ENCODE results near the gene NXPE4.
"Not testable (repeated sequence)": the region's sequence is repeated elsewhere in the genome, so short reads cannot be mapped to it uniquely, and the experiment has no call there.

NXPE4 gene

GRCh38 chr11:114595571-114595970, at the start of gene NXPE4:
Gene NXPE4, minus strand, starts transcription at chr11:114595786. Its CDS starts 1,027 bp downstream, at chr11:114594759.
- no peak for DNase-seq

- not testable (repeated sequence) for DNase-seq
Observed at GRCh38 chr11:114639440-114639839, 43.9 kb upstream of the NXPE4 start.

GRCh38 chr11:114631445-114631965, 35.9 kb upstream of the NXPE4 start:
- not testable (repeated sequence) for DNase-seq

- no peak for DNase-seq
Observed at GRCh38 chr11:114625294-114625693, 29.7 kb upstream of the NXPE4 start.

- DNase-seq: no peak
Observed at GRCh38 chr11:114624455-114625207, 29.0 kb upstream of the NXPE4 start.

GRCh38 chr11:114623720-114624119, 28.1 kb upstream of the NXPE4 start:
- DNase-seq: no peak

- no peak for DNase-seq
Observed at GRCh38 chr11:114622858-114623257, 27.3 kb upstream of the NXPE4 start.

GRCh38 chr11:114621950-114622809, 26.6 kb upstream of the NXPE4 start:
- no peak for DNase-seq

- no peak for DNase-seq
Observed at GRCh38 chr11:114621072-114621471, 25.5 kb upstream of the NXPE4 start.

GRCh38 chr11:114619659-114620173, 24.1 kb upstream of the NXPE4 start:
- DNase-seq: no peak

- no peak for DNase-seq
Observed at GRCh38 chr11:114618139-114618538, 22.6 kb upstream of the NXPE4 start.

GRCh38 chr11:114617157-114618124, 21.9 kb upstream of the NXPE4 start:
- DNase-seq: no peak

- no peak for DNase-seq
Observed at GRCh38 chr11:114616516-114616915, 20.9 kb upstream of the NXPE4 start.

- no peak for DNase-seq
Observed at GRCh38 chr11:114615448-114616361, 20.1 kb upstream of the NXPE4 start.

- no peak for DNase-seq
Observed at GRCh38 chr11:114614127-114614720, 18.6 kb upstream of the NXPE4 start.

- DNase-seq: not testable (repeated sequence)
Observed at GRCh38 chr11:114613094-114613493, 17.5 kb upstream of the NXPE4 start.

- no peak for DNase-seq
Observed at GRCh38 chr11:114612686-114613085, 17.1 kb upstream of the NXPE4 start.

GRCh38 chr11:114612199-114612598, 16.6 kb upstream of the NXPE4 start:
- DNase-seq: not testable (repeated sequence)

- no peak for DNase-seq
Observed at GRCh38 chr11:114610984-114611944, 15.7 kb upstream of the NXPE4 start.

Data from fibroblast of skin of right biceps (primary cell).